Cardiac muscle cell (in vitro differentiated cells and primary cell): Measurements from ENCODE around the gene RPP25. TPM values are rescaled to one million over a fixed set of nuclear protein-coding genes. Genes with fewer than 3 reads are reported as not detected.
A peak's percentile ranks its signal among the peaks of the same experiment; 100 is the strongest.

Source experiments
- DNase-seq, 2 donors: peaks; one replicate each; pipeline versions ENCODE4 v3.0.0 to v3.0.0-alpha.2; 2010 to 2017; ENCODE audit warnings: low read depth in 1 of 2, low spot score in 1 of 2
- H3K27ac ChIP-seq: fragments of 200-600 bp; sonication (generic); 2 replicates; pipeline ENCODE4 v1.5.1; 2016
- H3K27me3 ChIP-seq: fragments of 200-600 bp; sonication (generic); 2 replicates; pipeline ENCODE4 v1.6.0; 2016; ENCODE audit warnings: control low read depth
- H3K36me3 ChIP-seq: fragments of 200-600 bp; sonication (generic); 2 replicates; pipeline ENCODE4 v1.5.1; 2016; ENCODE audit warnings: control low read depth
- H3K4me1 ChIP-seq: fragments of 200-600 bp; sonication (generic); 2 replicates; pipeline ENCODE4 v1.8.1; 2017; ENCODE audit warnings: low read depth, mild to moderate bottlenecking, mixed run types
- H3K4me3 ChIP-seq: fragments of 200-600 bp; sonication (generic); 2 replicates; pipeline ENCODE4 v1.5.1; 2016; ENCODE audit warnings: mild to moderate bottlenecking
- H3K9me3 ChIP-seq: fragments of 200-600 bp; sonication (generic); 2 replicates; pipeline ENCODE4 v1.5.1; 2017; ENCODE audit warnings: low read depth, mild to moderate bottlenecking, control low read depth
- polyA plus RNA-seq: library from polyadenylated mRNA; unstranded; fragments of >200 nt; fragmentation: Nextera tagmentation; extraction: Ambion mirVana; gene quantifications from 2 replicates; pipeline ENCODE4 v1.2.1, GENCODE V29; 2016
- total RNA-seq: library from RNA; depleted of rRNA; stranded (reverse); fragments of >200 nt; gene quantifications from 2 replicates; pipeline ENCODE4 v1.2.3, GENCODE V29; 2016
- TF ChIP-seq, protein P1 (sequence below): IDR thresholded peaks from 2 replicates; pipeline ENCODE4 v1.5.1; 2012; ENCODE audit warnings: low read depth, mild to moderate bottlenecking, low read length

The RPP25 gene
- total and polyA plus RNA-seq, 2 experiments from 2014 or later = 18.3 to 21.1 TPM

DNA sequence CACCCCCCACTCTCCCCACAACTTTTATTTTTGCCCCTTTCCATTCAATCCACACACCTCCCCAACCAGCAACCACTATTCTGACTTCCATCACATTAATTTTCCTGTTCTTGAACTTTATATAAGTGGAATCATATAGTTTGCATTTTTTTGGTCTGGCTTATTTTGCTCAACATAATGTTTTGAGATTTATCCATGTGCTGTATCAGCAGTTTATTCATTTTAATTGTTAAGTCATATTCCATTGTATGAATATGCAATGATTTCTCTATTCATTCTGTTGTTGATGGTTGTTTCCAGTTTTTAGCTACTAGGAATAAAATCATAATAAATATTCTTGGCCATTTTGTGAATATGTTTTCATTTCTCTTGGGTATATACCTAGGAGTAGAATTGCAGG is 33.0 kb upstream of the RPP25 start:
- DNase-seq = no peak
- TF ChIP-seq, protein P1, sequence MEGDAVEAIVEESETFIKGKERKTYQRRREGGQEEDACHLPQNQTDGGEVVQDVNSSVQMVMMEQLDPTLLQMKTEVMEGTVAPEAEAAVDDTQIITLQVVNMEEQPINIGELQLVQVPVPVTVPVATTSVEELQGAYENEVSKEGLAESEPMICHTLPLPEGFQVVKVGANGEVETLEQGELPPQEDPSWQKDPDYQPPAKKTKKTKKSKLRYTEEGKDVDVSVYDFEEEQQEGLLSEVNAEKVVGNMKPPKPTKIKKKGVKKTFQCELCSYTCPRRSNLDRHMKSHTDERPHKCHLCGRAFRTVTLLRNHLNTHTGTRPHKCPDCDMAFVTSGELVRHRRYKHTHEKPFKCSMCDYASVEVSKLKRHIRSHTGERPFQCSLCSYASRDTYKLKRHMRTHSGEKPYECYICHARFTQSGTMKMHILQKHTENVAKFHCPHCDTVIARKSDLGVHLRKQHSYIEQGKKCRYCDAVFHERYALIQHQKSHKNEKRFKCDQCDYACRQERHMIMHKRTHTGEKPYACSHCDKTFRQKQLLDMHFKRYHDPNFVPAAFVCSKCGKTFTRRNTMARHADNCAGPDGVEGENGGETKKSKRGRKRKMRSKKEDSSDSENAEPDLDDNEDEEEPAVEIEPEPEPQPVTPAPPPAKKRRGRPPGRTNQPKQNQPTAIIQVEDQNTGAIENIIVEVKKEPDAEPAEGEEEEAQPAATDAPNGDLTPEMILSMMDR = no peak
- Histone ChIP-seq H3K4me1 (no peaks in the 10 kb centered on the region), H3K9me3 (no peaks in the 10 kb centered on the region), H3K27ac (no peak overlapping the region), H3K36me3 (no peaks in the 10 kb centered on the region), H3K4me3 (no peak overlapping the region), H3K27me3 (peaks cover 4% of the 10 kb centered on the region)

DNA sequence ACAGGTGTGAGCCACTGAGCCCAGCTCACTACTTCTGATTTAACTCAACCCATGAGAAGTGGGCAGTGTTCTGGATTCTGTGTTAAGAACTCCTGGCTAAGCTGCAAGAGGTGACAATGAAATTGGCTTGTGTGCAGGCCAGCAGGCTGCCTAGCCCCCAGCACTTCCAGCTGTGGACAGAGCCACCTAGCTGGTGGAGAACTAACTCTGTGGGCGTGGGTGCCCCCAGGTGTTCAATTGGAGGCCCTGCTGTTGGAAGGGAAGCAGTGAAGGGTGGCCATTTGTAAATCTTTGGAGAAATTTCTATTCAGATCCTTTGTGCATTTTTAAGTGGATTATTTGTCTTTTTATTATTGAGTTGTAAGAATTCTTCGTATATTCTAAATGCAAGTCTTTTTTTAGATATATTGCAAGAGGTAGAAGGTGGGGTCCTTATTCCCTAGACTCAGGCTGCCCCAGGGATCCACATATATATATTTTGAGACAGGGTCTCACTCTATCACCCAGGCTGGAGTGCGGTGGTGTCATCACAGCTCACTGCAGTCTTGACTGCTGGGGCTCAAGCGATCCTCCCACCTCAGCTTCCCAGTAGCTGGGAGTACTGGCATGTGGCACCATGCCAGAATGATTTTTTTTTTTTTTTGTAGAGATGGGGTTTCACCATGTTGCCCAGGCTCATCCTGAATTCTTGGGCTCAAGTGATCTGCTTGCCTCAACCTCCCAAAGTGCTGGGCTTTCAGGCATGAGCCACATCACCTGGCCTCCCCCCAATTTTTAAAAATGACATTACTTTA is 31.6 kb upstream of the RPP25 start:
- H3K27me3 ChIP-seq = peaks cover 4% of the 10 kb centered on the region
- no peak overlapping the region for H3K27ac ChIP-seq
- H3K4me3 ChIP-seq = no peak overlapping the region
- TF ChIP-seq, protein P1 = peak; percentile 61
- DNase-seq = peak; percentile 68 to 88
- H3K4me1 ChIP-seq = no peaks in the 10 kb centered on the region
- H3K9me3 ChIP-seq = no peaks in the 10 kb centered on the region
- H3K36me3 ChIP-seq = no peaks in the 10 kb centered on the region

DNA sequence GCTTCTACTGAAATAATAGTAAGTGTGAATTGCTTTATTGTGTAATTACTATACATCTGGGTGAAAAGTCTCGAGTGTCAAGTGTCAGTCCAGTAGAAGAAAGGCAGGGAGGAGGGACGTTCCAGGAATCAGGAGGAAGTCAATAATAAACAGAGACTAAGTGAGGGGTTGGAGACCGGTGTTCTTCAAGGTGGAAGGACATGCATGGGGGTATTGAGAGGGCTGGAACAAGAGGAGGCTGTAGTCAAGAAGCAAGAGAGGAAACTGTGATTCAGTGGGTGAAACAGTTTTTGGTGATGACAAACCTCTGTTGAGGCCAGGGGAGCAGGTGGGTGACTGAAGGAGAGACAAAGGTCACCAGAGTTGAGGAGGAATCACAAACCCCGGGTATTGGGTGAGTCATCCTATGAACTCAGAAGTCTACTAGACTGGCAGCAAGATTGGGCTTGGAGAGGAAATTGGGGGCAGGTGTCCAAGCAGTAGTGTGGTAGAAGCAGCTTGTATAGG is 27.2 kb upstream of the RPP25 start:
- H3K4me1 ChIP-seq = no peaks in the 10 kb centered on the region
- H3K27me3 ChIP-seq = no peaks in the 10 kb centered on the region
- no peaks in the 10 kb centered on the region for H3K36me3 ChIP-seq
- no peak overlapping the region for H3K27ac ChIP-seq
- no peaks in the 10 kb centered on the region for H3K9me3 ChIP-seq
- TF ChIP-seq, protein P1 = no peak
- no peak for DNase-seq
- no peak overlapping the region for H3K4me3 ChIP-seq

DNA sequence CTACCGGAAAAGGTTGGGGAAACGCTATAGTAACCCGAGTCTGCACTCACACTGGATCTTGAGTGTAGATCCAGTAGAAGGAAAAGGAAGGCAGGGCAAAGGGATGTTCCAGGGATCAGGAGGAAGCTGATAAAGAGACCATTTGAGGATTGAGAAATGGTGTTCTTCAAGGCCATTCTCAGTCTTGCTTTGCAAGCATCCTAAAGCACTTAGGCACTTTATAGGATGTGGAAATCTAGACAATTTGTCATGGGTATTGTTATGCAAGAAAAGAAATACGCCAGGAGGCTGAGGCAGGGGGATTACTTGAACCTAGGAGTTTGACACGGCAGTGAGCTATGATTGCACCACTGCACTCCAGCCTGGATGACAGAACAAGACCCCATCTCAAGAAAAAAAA is 25.6 kb upstream of the RPP25 start:
- Histone ChIP-seq H3K4me3 (no peak overlapping the region), H3K36me3 (no peaks in the 10 kb centered on the region), H3K4me1 (no peaks in the 10 kb centered on the region), H3K27me3 (no peaks in the 10 kb centered on the region), H3K9me3 (no peaks in the 10 kb centered on the region), H3K27ac (no peak overlapping the region)
- TF ChIP-seq, protein P1 = no peak
- no peak for DNase-seq

DNA sequence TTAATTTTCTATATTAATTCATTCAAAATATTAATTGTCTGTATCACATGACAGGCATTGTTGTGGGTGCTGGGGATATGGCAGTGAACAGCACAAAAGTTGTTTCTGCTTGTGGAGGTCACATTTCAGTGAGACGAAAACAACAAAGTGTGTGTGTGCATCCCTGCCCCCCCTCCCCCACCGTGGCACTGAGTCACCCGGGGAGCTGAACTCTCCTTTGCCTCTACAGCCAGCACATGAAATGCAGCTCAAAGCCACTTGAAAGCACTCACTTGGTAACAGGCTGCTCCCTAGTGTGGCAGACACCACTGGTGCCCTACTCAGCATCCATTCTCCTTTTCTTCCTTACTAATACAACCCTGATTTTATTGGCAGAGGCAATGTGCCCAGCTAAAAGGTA is 21.9 kb upstream of the RPP25 start:
- no peak for DNase-seq
- Histone ChIP-seq H3K36me3 (no peaks in the 10 kb centered on the region), H3K9me3 (no peaks in the 10 kb centered on the region), H3K4me1 (no peaks in the 10 kb centered on the region), H3K27me3 (no peaks in the 10 kb centered on the region), H3K4me3 (no peak overlapping the region), H3K27ac (no peak overlapping the region)
- TF ChIP-seq, protein P1 = no peak
